ENCODE data around the gene CCDC159.
A peak's percentile ranks its signal among the peaks of the same experiment; 100 is the strongest.
"Not testable (repeated sequence)": the region's sequence is repeated elsewhere in the genome, so short reads cannot be mapped to it uniquely, and the experiment has no call there.

Gene CCDC159

DNA sequence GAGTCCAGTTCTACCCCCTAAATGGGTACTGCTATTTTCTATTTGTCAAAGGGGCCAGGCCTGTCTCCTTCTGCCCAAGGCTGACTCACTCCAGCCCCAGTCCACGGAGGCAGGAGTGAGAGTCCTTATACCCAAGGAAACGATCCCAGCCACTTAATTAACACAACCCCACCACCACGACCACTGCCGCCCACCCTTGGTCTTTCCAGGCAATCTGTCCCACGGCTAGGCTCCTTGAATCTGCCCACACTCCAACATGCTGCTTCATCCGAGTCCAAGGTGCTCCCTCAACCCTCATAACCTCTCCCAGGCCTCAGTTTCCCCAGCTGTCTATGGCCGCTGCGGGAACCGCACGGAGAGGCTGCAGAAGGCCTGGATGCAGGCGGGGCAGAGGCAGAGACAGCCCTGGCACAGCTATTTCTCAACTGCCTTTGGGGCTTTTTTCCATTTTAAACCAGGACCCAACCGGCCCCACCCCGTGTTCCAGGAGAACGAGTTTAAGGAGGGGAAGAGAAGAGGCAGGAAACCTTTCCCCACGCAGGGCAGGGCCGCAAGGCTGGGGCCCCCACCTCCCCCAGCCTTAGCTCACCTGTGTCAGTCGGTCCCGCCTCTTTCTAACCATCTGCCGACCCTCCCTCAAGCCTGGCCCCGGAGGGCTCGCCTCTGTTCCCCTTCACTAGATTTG, 7.6 kb upstream of the CCDC159 start:
- DNase-seq = no peak

DNA sequence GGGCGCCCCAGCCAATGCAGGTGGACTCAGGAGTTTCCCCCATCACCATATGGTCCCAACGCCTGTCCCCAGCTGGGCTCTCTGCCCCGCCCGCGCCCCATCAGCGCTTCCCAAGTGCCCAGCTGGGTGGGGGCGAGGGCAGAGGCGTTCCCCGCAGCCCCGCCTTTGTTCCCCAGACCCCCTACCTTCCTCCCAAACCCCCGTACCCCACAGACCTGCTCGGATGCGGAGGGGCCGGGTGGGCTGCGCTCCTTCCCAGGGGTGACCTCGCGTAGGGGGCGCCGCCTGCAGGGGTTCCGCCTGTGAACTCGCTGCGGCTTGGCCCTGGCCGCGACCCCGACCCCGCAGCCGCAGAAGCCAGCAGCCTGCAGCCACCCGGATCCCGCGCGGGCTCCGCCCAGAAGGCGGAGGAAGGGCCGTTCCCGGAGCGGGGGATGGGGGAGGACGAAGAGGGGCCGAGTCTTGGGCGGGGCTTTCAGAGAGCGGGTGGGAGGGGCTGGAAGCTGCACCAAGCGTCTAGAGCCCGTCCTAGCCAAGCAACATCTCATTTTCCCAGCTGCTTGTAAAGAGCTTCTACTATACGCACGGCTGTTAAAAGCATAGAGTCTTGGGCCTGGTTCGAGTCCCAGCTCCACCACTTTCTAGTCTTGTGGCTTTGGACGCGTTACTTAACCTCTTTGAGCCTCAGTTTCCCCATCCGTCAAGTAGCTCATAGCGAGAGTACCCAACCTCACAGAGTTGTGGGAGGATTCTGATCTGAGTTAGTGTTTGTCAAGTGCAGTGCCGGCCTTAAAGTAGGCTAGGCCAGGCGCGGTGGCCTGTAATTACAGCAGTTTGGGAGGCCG, 6.8 kb upstream of the CCDC159 start, which contains the start of gene RAB3D:
RAB3D (minus strand) TSS at position 404 of the 845 bp plus-strand sequence. CDS start 2,258 bp downstream, outside the sequence.
- peak; percentile 93 for DNase-seq

DNA sequence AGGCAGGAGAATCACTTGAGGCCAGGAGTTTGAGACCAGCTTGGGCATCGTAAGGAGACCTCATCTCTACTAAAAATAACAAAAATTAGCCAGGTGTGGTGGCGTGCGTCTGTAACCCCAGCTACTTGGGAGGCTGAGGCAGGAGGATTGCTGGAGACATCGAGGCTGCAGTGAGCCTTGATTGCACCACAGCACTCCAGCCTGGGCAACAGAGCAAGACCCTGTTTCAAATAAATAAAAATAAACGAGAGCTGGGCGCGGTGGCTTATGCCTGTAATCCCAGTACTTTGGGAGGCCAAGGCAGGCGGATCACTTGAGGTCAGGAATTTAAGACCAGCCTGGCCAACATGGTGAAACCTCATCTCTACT, 6.2 kb upstream of the CCDC159 start:
- DNase-seq = not testable (repeated sequence)

GRCh38 chr19:11342429-11342828, 3.9 kb upstream of the CCDC159 start:
- no peak for DNase-seq

GRCh38 chr19:11345122-11345803, 1.1 kb upstream of the CCDC159 start:
- DNase-seq = no peak

- no peak for DNase-seq
These were observed 1.3 kb downstream of the CCDC159 start for GRCh38 chr19:11347546-11348039.

DNA sequence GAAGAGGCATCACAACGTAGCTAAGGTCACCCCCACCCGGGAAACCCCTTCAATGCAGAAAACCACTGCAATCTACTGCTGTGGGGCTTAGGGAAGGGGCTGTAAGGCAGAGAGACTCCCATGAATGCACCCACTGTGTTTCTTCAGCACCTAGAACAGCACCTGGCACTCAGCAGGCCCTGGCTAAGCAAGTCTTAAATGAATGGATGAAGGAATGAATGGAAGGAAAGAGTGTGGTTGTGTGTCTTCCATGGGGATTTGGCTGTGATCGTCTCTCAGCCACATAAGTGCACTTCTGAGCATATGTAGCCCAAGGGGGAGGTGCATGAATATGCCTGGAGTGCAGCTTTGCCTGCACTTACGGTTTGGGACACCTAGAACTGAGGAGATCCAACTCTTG, 2.9 kb downstream of the CCDC159 start:
- no peak for DNase-seq

DNA sequence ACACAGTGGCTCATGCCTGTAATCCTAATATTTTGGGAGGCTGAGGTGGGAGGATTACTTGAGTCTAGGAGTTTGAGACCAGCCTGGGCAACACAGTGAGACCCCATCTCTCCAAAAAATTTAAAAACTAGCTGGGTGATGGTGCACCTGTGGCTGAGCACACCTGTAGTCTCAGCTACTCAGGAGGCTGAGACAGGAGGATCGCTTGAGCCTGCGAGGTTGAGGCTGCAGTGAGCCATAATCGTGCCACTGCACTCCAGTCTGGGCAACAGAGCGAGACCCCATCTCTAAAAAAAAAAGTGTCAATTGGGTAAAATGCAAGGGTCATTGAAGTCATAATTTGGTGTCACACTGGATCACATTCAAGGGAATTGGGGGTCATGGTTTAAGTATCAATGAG, 7.8 kb downstream of the CCDC159 start:
- DNase-seq = not testable (repeated sequence)

GRCh38 chr19:11355160-11356073, 9.1 kb downstream of the CCDC159 start, which contains the start of gene PLPPR2:
PLPPR2 (plus strand) TSS chr19:11355432; CDS start chr19:11357674, 2,242 bp downstream.
- DNase-seq = peak; percentile 88

DNA sequence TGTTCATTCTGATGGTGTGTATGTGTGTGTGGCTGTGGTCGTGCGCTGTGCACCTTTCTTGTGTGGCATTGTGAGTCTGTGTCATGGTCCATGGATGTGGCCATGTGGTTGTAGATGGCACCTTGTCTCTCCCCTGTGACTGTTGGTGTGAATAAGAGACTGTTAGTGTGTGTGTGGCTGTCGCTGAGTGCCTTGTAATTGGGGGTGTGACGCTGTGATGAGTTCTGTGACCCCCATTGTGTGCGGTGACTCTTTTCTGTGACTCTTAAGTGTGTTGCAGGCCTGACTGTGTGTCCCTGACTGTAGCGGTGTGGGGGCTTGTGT, 9.7 kb downstream of the CCDC159 start:
- DNase-seq = no peak

GRCh38 chr19:11356676-11357550, 10.6 kb downstream of the CCDC159 start:
- no peak for DNase-seq

- DNase-seq = no peak
These were observed 13.1 kb downstream of the CCDC159 start for GRCh38 chr19:11359421-11359820.

DNA sequence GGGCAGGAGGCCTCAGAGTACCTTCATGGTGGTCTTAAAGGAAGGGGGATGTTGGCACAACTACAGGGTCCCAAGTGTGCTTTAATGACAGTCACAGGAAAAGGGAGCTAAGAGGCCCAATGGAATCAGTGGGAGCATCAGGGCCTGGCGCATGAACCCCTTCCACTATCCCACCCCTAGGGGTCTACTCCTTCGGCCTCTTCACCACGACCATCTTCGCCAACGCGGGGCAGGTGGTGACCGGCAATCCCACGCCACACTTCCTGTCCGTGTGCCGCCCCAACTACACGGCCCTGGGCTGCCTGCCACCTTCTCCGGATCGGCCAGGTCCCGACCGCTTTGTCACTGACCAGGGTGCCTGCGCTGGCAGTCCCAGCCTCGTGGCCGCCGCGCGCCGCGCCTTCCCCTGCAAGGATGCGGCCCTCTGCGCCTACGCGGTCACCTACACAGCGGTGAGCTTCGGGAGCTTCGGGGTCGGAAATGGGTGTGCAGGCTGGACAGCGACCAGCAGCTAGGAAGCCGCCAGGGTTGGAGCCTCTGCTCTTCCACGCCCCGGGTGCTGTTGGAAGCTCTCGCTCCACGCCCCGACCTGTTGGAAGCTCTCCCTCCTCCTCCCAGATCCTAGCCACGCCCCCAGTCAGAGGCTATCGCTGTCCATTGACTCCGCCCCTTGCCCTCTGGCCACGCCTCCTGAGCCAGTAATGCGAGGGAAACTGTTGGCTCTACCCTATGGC, 14.9 kb downstream of the CCDC159 start:
- DNase-seq = no peak

DNA sequence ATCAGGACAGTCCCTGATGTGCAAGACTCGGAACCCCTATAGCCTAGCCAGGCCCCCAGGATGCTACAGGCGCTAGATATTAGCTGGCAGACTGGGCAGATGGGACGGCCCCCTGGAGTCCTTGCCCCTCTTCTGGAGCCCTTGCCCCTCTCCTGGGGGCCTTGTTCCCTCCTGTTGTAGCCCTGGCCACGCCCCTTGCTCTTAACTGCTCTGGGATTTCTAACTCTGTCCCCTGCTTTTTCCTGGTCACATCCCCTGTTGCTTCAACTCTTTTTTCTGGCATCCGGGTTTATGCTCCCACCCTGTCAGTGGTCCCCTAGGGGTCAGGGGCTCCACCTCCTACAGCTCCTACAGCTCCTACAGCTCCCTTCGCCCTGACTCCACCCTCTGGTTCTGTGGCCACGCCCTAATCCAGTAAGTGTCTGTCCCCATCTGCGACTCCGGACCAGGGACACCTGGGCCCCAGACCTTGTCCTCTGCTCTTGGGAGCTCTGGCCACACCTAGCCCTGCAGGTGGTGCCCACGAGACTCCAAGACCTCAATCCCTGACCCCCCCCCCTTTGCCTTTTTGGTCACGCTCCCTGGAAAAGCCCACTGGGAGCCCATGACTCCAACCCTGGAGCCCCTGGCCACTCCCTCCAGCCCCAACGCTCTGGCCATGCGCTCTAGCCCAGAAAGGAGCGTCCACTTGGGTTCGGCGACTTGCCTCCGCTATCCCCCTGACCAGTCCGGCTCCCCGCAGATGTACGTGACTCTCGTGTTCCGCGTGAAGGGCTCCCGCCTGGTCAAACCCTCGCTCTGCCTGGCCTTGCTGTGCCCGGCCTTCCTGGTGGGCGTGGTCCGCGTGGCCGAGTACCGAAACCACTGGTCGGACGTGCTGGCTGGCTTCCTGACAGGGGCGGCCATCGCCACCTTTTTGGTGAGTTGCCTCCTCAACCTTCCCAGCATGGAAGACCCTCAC, 15.7 kb downstream of the CCDC159 start:
- DNase-seq = no peak

- DNase-seq = no peak
These were observed 17.6 kb downstream of the CCDC159 start for GRCh38 chr19:11363881-11364280.

DNA sequence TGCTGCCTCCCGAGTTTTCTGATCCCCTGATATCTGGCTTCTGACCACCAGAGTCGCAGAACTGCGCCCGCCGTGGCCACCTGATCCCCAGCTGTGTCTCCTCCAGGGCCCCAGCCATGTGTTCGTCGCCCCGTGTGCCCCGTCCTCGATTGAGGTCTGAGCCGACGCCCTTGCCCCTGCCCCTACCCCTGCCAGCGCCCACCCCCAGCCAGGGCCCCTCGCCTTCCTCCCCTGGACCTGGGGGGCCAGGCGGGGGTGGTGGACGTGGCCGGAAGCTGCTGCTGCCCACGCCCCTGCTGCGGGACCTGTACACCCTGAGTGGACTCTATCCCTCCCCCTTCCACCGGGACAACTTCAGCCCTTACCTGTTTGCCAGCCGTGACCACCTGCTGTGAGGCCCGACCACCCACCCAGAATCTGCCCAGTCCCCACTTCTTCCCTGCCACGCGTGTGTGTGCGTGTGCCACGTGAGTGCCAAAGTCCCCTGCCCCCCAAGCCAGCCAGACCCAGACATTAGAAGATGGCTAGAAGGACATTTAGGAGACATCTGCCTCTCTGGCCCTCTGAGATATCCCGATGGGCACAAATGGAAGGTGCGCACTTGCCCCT, 18.1 kb downstream of the CCDC159 start:
- DNase-seq = no peak

DNA sequence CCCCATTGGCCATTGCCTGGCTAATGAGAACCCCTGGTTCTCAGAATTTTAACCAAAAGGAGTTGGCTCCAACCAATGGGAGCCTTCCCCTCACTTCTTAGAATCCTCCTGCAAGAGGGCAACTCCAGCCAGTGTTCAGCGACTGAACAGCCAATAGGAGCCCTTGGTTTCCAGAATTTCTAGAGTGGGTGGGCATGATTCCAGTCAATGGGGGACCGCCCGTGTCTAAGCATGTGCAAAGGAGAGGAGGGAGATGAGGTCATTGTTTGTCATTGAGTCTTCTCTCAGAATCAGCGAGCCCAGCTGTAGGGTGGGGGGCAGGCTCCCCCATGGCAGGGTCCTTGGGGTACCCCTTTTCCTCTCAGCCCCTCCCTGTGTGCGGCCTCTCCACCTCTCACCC, 18.6 kb downstream of the CCDC159 start:
- no peak for DNase-seq

DNA sequence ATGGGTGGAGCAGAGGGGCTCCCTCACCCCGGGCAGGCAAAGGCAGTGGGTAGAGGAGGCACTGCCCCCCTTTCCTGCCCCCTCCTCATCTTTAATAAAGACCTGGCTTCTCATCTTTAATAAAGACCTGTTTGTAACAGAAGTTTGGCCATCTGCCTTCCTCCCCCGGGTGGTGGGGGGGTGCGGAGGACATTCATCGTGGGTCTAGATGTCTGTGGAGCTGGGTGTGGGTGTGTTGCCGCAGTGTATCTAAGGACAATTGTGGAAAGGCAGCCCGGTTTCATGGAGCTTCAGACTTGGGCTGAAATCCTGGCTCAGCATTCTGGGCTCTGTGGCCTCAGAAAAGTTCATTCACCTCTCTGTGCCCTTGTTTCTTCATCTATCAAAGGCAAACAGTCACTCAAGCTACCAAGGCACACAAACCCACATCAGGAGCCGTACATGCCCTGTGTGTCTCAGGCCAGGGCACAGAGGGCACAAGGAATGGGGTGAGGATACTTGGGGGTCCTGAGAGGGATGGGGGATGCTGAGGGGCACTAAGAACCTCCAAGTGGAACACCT, 19.3 kb downstream of the CCDC159 start:
- no peak for DNase-seq

- DNase-seq = no peak
These were observed 21.2 kb downstream of the CCDC159 start for GRCh38 chr19:11367528-11367927.

Measured in CD4-positive, alpha-beta T cell treated with Interleukin-17A for 4 hours (primary cell).